ENCODE measurements around the gene NRXN3.
"Not testable (repeated sequence)": the region's sequence is repeated elsewhere in the genome, so short reads cannot be mapped to it uniquely, and the experiment has no call there.

GRCh38 chr14:78487573-78487972 is 317.4 kb downstream of the NRXN3 start:
- TF ChIP-seq CREB1 (CRISPR knock-in tag; IDR thresholded peaks at IDR 0.05; ENCODE audit: low read depth); CTCF (conservative IDR thresholded peaks at IDR 0.05; ENCODE audit: low read depth in 2 of 2); EZH2 (IDR thresholded peaks at IDR 0.05; ENCODE audit: low read depth, unreplicated experiment); POLR2AphosphoS5 (IDR thresholded peaks at IDR 0.05; ENCODE audit: low read depth); REST (IDR thresholded peaks at IDR 0.05; ENCODE audit: unreplicated experiment); JUNB (IDR thresholded peaks at IDR 0.05; ENCODE audit: unreplicated experiment); EZH2phosphoT487 (IDR thresholded peaks at IDR 0.05; ENCODE audit: unreplicated experiment); ZNF462 (CRISPR knock-in tag; IDR thresholded peaks at IDR 0.05); ZNF114 (CRISPR knock-in tag; IDR thresholded peaks at IDR 0.05); ETS1 (IDR thresholded peaks at IDR 0.05); NANOG (IDR thresholded peaks at IDR 0.05; ENCODE audit: borderline replicate concordance); ZNF331 (CRISPR knock-in tag; IDR thresholded peaks at IDR 0.05; ENCODE audit: low read depth); STAT1 (IDR thresholded peaks at IDR 0.05; ENCODE audit: unreplicated experiment): not testable (repeated sequence)

Measured in GM23338 (cell line).